Common myeloid progenitor, CD34-positive (primary cell): ENCODE results near the gene CCDC30. TPM values are rescaled to one million over a fixed set of nuclear protein-coding genes. Genes with fewer than 3 reads are reported as not detected.

Experiments
- CTCF ChIA-PET: fragments of 350-600 bp; sonication (Branson Sonifier 250); formaldehyde crosslinking; loops from one replicate; lab custom pipeline; 2021; ENCODE audit warnings: antibody characterized with exemption; lab: Charles Lee
- POLR2A ChIA-PET: fragments of 350-600 bp; sonication (Branson Sonifier 250); formaldehyde crosslinking; loops from one replicate; lab custom pipeline; 2021; ENCODE audit warnings: antibody characterized with exemption; lab: Charles Lee
- DNase-seq, 3 donors: peaks; one replicate each; pipeline versions ENCODE4 v3.0.0 to v3.0.0-alpha.2; 2013
- H3K27ac ChIP-seq, 2 experiments: 1 replicate in 1 of 2; 2 replicates in 1 of 2; pipeline ENCODE4 v1.7.0; 2013; ENCODE audit warnings: inconsistent platforms in 2 of 2, low read length in 2 of 2, mild to moderate bottlenecking in 2 of 2, low read depth in 1 of 2, moderate library complexity in 1 of 2; ENCODE audit not compliant: severe bottlenecking in 2 of 2, insufficient read depth in 1 of 2, poor library complexity in 1 of 2
- H3K27me3 ChIP-seq, 5 experiments: replicated peaks in 2 of 5; 1 replicate in 3 of 5; 2 replicates in 2 of 5; pipeline versions ENCODE4 v1.6.1 to v1.7.0; 2013; ENCODE audit warnings: low read length in 4 of 5, mild to moderate bottlenecking in 2 of 5, moderate library complexity in 2 of 5, inconsistent platforms in 1 of 5; ENCODE audit not compliant: insufficient read depth in 5 of 5, control insufficient read depth in 4 of 5
- H3K36me3 ChIP-seq, 4 experiments: 1 replicate in 2 of 4; 2 replicates in 2 of 4; pipeline versions ENCODE4 v1.6.1 to v1.7.0; 2013; ENCODE audit warnings: low read length in 3 of 4, control low read depth in 1 of 4, mild to moderate bottlenecking in 1 of 4; ENCODE audit not compliant: control insufficient read depth in 4 of 4, insufficient read depth in 4 of 4
- H3K4me1 ChIP-seq, 4 experiments: 1 replicate in 3 of 4; 2 replicates in 1 of 4; pipeline versions ENCODE4 v1.6.1 to v1.7.1; 2013; ENCODE audit warnings: low read length in 3 of 4, mild to moderate bottlenecking in 3 of 4, control low read depth in 1 of 4, inconsistent platforms in 1 of 4, moderate library complexity in 1 of 4; ENCODE audit not compliant: control insufficient read depth in 4 of 4, insufficient read depth in 4 of 4; ENCODE audit errors: control extremely low read depth in 1 of 4
- H3K4me3 ChIP-seq, 7 experiments: 1 replicate in 4 of 7; 2 replicates in 3 of 7; pipeline versions ENCODE4 v1.5.1 to v1.7.0; 2013; ENCODE audit warnings: mild to moderate bottlenecking in 7 of 7, low read length in 6 of 7, moderate library complexity in 6 of 7, inconsistent platforms in 2 of 7, low read depth in 2 of 7, control low read depth in 1 of 7; ENCODE audit not compliant: insufficient read depth in 4 of 7, control insufficient read depth in 1 of 7; ENCODE audit errors: extremely low read depth in 1 of 7
- H3K9me3 ChIP-seq, 5 experiments: 1 replicate in 4 of 5; 2 replicates in 1 of 5; pipeline versions ENCODE4 v1.6.1 to v1.7.1; 2013; ENCODE audit warnings: low read length in 4 of 5, mild to moderate bottlenecking in 2 of 5, inconsistent platforms in 1 of 5, low read depth in 1 of 5, moderate library complexity in 1 of 5; ENCODE audit not compliant: control insufficient read depth in 4 of 5, insufficient read depth in 2 of 5; ENCODE audit errors: control extremely low read depth in 1 of 5
- WGBS: methylation state at CpG from one replicate; pipeline ENCODE4 v1.1.5; 2013; ENCODE audit not compliant: insufficient coverage; 5-methylcytosine and 5-hydroxymethylcytosine counted together
- polyA plus RNA-seq: library from polyadenylated mRNA; unstranded; fragments of 120-200 nt; gene quantifications from one replicate; pipeline ENCODE4 v1.2.1, GENCODE V29; 2013

The CCDC30 gene
- 5.7 TPM for polyA plus RNA-seq

DNA sequence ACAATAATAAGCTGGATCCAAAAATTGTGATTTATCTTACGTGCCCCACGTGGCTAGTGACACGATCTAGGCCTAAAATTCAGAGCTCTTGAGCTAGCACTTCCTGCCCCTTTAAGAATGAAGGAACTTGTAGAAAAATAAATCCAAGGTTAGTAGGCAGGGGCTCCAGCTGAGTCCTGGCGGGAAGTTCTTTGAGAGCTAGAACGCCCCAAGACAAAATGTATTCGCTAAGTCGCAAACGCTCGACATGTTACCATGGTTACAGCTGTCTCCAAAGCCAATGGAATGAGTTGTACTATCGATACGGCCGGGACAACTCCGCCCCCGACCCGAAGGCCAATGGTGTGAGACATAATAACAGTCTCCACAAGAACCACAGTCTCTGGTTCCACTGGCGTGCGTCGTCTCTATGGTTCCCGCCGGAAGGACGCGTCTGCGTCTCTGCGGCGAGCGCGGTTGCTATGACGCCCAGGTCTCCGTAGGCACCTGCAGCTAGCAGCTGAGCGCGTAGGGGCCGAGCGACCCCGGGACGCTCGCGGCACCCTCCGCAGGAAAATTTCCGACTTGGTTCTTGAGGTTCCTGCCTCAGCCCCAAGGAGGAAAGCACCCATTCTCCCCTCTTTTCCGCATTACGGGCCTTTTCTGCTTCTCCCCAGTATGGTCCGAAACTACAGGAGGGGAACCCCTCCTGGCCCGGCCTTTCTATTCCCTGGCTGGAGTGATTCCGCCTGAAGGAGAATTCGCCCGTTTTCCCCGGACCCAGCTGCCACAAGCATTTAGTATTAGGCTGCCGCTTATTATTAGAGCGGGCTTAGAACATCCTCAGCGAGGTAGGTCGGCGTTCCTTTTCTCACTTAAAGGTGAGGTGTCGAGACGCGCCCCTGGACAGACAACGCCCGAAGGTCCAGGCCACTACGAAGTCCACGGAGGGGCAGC lies at the start of gene CCDC30:
Gene CCDC30 (plus strand): TSS at position 459 of the 936 bp plus-strand sequence. CDS start 17,266 bp downstream, outside the sequence.
- peak within 1 kb of the TSS; percentile 64 to 96 (median 86) for H3K4me3 ChIP-seq
- no peaks in the 10 kb centered on the region for H3K9me3 ChIP-seq
- under 1% methylated on average over 59 of the region's 59 CpGs for WGBS
- CTCF ChIA-PET, result interaction anchor here (0.8 to 1.1 kb wide), 3 partner anchors 10 to 83 kb away, joined by 3 read pairs; no protein-coding TSS in a partner anchor
- POLR2A ChIA-PET, result no interaction called here
- peak; percentile 98 to 99 (median 99) for DNase-seq
- H3K27me3 ChIP-seq, result no peaks in the 10 kb centered on the region
- peaks cover 7 to 18% (median 14%) of the 10 kb centered on the region in 4 experiments for H3K4me1 ChIP-seq
- peak within 1 kb of the TSS; percentile 52 to 82 for H3K27ac ChIP-seq
- H3K36me3 ChIP-seq, result peaks cover 2 to 28% (median 17%) of the 10 kb centered on the region in 4 experiments

DNA sequence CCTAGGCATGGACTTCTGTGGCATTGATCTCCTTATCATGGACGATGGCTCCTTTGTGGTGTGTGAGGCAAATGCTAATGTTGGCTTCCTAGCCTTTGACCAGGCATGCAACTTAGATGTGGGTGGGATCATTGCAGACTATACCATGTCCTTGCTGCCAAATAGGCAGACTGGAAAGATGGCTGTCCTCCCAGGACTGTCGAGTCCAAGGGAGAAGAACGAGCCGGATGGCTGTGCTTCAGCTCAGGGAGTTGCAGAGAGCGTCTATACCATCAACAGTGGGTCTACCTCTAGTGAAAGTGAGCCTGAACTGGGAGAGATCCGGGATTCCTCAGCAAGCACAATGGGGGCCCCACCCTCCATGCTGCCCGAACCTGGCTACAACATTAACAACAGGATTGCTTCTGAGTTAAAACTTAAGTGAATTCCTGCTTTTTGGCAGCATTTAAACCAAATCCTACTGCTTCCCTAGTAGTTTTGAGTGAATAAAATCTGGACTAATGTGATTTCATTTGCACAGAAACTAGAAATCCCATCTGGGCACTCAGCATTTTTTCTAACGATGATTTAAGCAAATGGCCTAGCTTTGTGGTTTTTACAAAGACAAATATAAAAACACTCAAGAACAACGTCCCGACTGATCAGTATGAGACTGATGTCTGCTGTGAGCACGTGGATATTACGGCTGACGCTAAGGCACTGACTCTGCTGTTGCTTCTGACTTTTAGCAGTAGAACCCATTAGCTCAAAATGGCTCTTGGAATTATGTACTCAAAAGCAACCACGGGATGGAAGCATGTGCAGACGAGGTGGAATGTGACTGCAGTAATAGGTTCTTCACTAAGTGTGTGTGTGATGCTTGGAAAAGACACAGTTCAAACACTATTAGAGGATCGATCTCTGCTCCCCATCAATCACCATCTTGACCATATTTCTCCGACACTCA lies 48.3 kb upstream of the CCDC30 start:
- WGBS, result 93% methylated on average over 13 of the region's 17 CpGs
- CTCF ChIA-PET, result no interaction called here
- no peak overlapping the region for H3K27ac ChIP-seq

DNA sequence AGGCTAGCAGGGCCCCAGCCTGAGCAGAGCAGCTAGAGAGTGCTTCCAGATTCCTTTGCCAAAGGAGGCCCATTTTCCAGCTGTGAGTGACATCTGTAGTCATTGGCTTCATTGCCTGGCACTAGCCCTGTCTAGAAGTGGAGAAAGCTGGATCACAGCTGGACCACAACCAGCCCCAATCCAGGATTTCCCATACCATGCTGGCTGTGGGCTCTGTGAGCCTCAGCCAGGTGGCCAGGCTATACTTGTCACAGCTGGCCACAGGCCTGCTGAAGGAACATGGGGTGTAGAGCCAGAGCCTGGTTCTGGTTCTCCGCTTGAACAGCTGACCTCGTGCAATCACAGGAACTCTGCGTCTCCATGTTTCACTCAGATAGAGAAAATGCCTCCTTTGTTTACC lies 45.9 kb upstream of the CCDC30 start:
- peaks cover 0 to 9% (median 3%) of the 10 kb centered on the region in 4 experiments for H3K4me1 ChIP-seq

More for the DNA sequence above, 48.3 kb upstream of the CCDC30 start:
- H3K4me3 ChIP-seq, result no peak overlapping the region
- POLR2A ChIA-PET, result no interaction called here
- no peak for DNase-seq
- no peaks in the 10 kb centered on the region for H3K9me3 ChIP-seq
- no peaks in the 10 kb centered on the region for H3K4me1 ChIP-seq
- H3K27me3 ChIP-seq, result no peaks in the 10 kb centered on the region
- H3K36me3 ChIP-seq, result no peaks in the 10 kb centered on the region

DNA sequence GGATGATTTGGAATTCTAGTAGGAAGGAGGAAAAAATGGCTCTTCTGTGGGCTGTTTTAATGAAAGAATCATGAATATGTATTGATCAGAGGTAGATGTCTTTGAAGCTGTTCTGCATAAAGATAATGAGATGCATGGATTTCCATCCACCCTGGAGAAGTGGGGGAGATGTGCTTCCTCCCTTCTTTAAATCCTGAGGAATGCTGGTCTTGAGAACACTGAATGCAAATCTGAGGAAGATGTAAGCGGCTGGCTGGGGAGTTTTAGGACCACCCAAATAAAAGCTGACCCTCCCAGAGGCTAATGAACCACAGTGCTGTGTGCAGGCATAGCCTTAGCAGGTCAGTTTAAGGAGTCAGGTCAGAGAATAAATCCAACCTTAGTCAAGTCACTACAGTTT lies 44.6 kb upstream of the CCDC30 start:
- no peaks in the 10 kb centered on the region for H3K9me3 ChIP-seq
- 100% methylated on average over 1 of the region's 1 CpG for WGBS
- H3K4me3 ChIP-seq, result no peak overlapping the region
- CTCF ChIA-PET, result no interaction called here
- peaks cover 0 to 9% (median 3%) of the 10 kb centered on the region in 4 experiments for H3K4me1 ChIP-seq
- H3K36me3 ChIP-seq, result no peaks in the 10 kb centered on the region
- DNase-seq, result no peak
- H3K27ac ChIP-seq, result no peak overlapping the region
- POLR2A ChIA-PET, result no interaction called here
- H3K27me3 ChIP-seq, result no peaks in the 10 kb centered on the region

More for the DNA sequence above, 45.9 kb upstream of the CCDC30 start:
- WGBS, result 90% methylated on average over 2 of the region's 3 CpGs
- ChIA-PET POLR2A (no interaction called here), CTCF (interaction anchor here (0.6 kb wide), 1 partner anchor 32 kb away, joined by 3 read pairs; no protein-coding TSS in a partner anchor)
- DNase-seq, result no peak
- no peaks in the 10 kb centered on the region for H3K9me3 ChIP-seq
- no peak overlapping the region for H3K27ac ChIP-seq
- no peaks in the 10 kb centered on the region for H3K36me3 ChIP-seq
- H3K4me3 ChIP-seq, result no peak overlapping the region
- no peaks in the 10 kb centered on the region for H3K27me3 ChIP-seq

DNA sequence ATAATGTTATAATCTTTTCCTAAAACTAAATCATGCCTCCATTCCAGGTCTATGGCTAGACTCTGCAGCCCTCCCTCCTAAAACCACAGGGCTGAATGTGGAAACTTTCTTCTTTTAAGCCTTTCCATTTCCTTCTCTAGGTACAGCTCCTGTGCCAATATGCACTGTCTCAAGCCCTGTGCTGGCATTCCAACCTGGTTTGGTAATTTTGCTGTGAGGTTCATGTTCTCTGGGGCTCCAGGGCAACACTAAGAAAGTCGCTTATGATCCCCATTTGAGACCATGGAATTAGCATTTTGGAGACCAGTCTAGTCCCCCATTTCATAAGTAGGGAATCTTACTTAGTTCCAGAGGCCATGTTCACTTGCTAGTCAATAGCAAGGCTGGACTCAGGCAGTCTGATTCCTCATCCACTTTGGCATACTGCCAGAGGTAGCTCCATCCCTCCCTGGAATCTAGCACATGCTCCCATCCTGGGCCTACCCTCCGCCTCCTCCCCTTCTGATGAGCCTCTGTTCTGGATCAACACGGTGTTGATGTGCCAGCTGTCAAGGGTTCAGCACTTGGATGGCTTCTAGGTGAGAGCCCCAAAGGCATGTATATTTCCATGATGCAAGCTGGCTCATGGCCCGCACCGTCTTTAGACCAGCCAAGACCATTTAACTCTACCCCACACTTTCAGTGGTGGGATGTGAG lies 43.8 kb upstream of the CCDC30 start:
- H3K4me1 ChIP-seq, result peaks cover 0 to 9% (median 3%) of the 10 kb centered on the region in 4 experiments
- H3K4me3 ChIP-seq, result no peak overlapping the region
- 100% methylated on average over 2 of the region's 5 CpGs for WGBS
- CTCF ChIA-PET, result interaction anchor here (0.9 kb wide), 1 partner anchor 15 kb away, joined by 4 read pairs; no protein-coding TSS in a partner anchor
- no peaks in the 10 kb centered on the region for H3K27me3 ChIP-seq
- no peaks in the 10 kb centered on the region for H3K36me3 ChIP-seq
- no peaks in the 10 kb centered on the region for H3K9me3 ChIP-seq
- DNase-seq, result no peak
- POLR2A ChIA-PET, result no interaction called here
- H3K27ac ChIP-seq, result no peak overlapping the region

DNA sequence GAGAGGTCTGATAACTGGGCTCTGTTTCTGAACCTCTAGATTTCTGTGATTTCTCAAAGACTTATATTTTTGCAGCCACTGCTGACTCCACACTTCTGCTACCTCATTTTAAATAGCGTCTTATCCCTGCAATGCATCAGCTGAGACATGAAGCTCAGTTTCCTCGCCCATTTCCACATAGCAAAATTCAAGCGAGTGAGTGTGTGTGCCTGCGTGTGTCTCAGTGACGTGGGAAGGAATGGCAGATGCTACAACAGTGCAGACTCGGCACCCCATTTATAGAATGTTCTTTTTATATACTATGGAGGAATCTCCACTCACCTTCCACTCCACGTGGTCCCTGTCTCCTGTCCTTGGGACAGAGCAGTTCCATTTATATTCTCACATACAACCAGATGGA lies 43.0 kb upstream of the CCDC30 start:
- ChIA-PET CTCF (no interaction called here), POLR2A (no interaction called here)
- no peak for DNase-seq
- H3K36me3 ChIP-seq, result no peaks in the 10 kb centered on the region
- no peaks in the 10 kb centered on the region for H3K9me3 ChIP-seq
- H3K27ac ChIP-seq, result no peak overlapping the region
- peaks cover 0 to 9% (median 3%) of the 10 kb centered on the region in 4 experiments for H3K4me1 ChIP-seq
- H3K27me3 ChIP-seq, result no peaks in the 10 kb centered on the region
- no peak overlapping the region for H3K4me3 ChIP-seq
- WGBS, result 100% methylated on average over 3 of the region's 7 CpGs
